Effector memory CD8-positive, alpha-beta T cell (primary cell): Measurements from ENCODE around the gene OCIAD2.
A peak's percentile ranks its signal among the peaks of the same experiment; 100 is the strongest.
"Not testable (repeated sequence)": the region's sequence is repeated elsewhere in the genome, so short reads cannot be mapped to it uniquely, and the experiment has no call there.

Experiments
- ATAC-seq: fragments of 150-1000 bp; cut with Tn5 transposase; replicated peaks from 2 replicates; pipeline ENCODE4 v1.10.0; 2021; ENCODE audit warnings: mild to moderate bottlenecking, moderate library complexity
- DNase-seq, 3 experiments: peaks; one replicate each; pipeline ENCODE4 v3.0.0; 2021
- H3K27ac Mint-ChIP-seq, 2 donors: one replicate each; pipeline ENCODE4 v1.8.0; 2022; ENCODE audit warnings: mild to moderate bottlenecking in 2 of 2, mixed read lengths in 2 of 2, moderate library complexity in 2 of 2
- H3K27me3 Mint-ChIP-seq, 2 donors: one replicate each; pipeline ENCODE4 v1.8.0; 2022; ENCODE audit warnings: mixed read lengths in 2 of 2
- H3K36me3 Mint-ChIP-seq: one replicate; pipeline ENCODE4 v1.8.0; 2022; ENCODE audit warnings: mild to moderate bottlenecking, moderate library complexity, mixed read lengths; ENCODE audit not compliant: insufficient read depth
- H3K4me1 Mint-ChIP-seq, 2 donors: one replicate each; pipeline ENCODE4 v1.8.0; 2022; ENCODE audit warnings: low read depth in 2 of 2, mixed read lengths in 2 of 2
- H3K4me3 Mint-ChIP-seq, 2 donors: one replicate each; pipeline ENCODE4 v1.8.0; 2022; ENCODE audit warnings: mild to moderate bottlenecking in 2 of 2, mixed read lengths in 2 of 2, moderate library complexity in 2 of 2
- H3K9me3 Mint-ChIP-seq, 2 donors: one replicate each; pipeline ENCODE4 v1.8.0; 2022; ENCODE audit warnings: mixed read lengths in 2 of 2

Gene OCIAD2

DNA sequence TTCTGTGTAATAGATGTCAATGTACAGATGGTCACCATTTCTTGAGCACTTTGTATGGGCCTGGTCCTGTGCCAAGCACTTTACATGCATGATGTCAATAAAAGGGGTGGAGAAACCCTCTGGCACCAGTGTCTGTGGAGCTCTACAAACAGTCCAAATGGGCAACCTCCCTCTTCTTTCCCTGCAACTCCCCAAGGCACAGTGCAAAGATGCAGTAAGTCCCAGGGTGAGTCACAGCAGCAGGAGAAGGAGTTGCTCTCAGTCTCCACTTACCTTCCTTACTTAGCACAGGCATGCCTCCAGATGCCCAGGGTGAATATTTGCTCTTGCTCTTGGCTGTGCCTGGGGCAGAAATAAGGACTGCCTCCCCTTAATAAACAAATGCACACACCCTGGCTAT, 4.3 kb downstream of the OCIAD2 start:
- H3K4me1 Mint-ChIP-seq = peaks cover 30 to 36% of the 10 kb centered on the region in 2 donors
- H3K27ac Mint-ChIP-seq = peak overlapping the region in 1 of 2 donors; percentile 44
- no peak overlapping the region for H3K4me3 Mint-ChIP-seq
- H3K9me3 Mint-ChIP-seq = no peaks in the 10 kb centered on the region
- no peaks in the 10 kb centered on the region for H3K27me3 Mint-ChIP-seq
- H3K36me3 Mint-ChIP-seq = peaks cover 37% of the 10 kb centered on the region
- DNase-seq (no peak), ATAC-seq (no peak)

DNA sequence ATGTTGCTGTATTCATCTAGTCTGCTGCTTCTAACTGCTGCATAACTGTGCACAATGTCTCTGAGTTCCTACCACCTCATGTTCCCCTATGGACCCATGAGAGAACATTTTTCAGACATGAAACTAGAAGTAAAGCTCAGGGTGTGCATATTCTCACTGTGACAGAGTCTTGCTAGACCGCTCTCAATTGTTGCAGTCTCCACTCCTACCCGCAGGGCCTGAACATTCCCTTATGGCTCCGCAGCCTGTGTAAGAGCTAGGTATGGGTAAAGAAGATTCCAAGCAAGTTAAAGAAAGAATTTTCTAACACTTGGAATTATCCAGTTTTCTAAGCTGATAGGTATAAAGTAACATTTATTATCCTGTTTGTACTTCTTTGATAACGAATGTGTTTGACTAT, 5.4 kb downstream of the OCIAD2 start:
- Mint-ChIP-seq H3K27me3 (no peaks in the 10 kb centered on the region), H3K9me3 (no peaks in the 10 kb centered on the region), H3K27ac (no peak overlapping the region), H3K4me3 (no peak overlapping the region), H3K4me1 (peaks cover 24 to 29% of the 10 kb centered on the region in 2 donors), H3K36me3 (peaks cover 46% of the 10 kb centered on the region)
- ATAC-seq (no peak), DNase-seq (no peak)

DNA sequence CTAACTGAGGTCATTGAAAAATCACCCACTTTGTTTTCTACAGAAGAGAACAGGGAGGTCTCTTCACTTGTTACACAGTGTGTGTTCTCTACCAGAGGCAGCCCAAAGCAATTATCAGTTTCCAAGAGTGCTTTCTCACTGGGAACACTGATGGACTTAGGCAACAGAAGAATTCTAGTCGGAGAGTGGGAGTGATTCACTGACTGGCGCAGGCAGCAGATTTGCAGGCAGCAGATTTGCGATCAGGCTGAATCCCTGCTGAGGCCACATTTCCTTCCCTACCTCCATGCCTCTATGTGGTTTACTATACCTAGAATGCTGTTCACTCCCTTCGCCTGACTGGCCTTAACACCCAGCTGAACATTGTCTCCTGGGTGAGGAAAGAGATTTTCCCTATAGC, 6.6 kb downstream of the OCIAD2 start:
- ATAC-seq (no peak), DNase-seq (no peak)
- H3K4me1 Mint-ChIP-seq = peaks cover 17% of the 10 kb centered on the region in 2 donors
- no peak overlapping the region for H3K27ac Mint-ChIP-seq
- H3K4me3 Mint-ChIP-seq = no peak overlapping the region
- H3K9me3 Mint-ChIP-seq = no peaks in the 10 kb centered on the region
- no peaks in the 10 kb centered on the region for H3K27me3 Mint-ChIP-seq
- peaks cover 59% of the 10 kb centered on the region for H3K36me3 Mint-ChIP-seq

DNA sequence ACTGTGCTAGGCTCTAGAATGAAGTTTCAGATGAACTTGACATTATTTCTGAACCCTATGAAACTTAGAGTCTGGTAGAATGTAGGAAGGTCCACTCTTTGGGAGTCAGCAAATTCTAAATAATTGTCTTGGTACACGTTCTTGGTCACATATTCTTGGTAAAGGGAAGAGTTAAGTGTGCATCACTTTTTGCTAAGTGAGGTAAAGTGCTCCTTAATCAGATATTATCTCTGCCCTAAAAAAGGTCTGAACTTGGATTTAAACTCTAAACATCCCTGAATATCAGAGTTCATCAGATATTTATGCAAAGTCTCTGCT, 7.2 kb downstream of the OCIAD2 start:
- Mint-ChIP-seq H3K9me3 (no peaks in the 10 kb centered on the region), H3K4me1 (peaks cover 11 to 12% of the 10 kb centered on the region in 2 donors), H3K27me3 (no peaks in the 10 kb centered on the region), H3K36me3 (peaks cover 64% of the 10 kb centered on the region), H3K4me3 (no peak overlapping the region), H3K27ac (no peak overlapping the region)
- no peak for DNase-seq
- ATAC-seq = no peak

DNA sequence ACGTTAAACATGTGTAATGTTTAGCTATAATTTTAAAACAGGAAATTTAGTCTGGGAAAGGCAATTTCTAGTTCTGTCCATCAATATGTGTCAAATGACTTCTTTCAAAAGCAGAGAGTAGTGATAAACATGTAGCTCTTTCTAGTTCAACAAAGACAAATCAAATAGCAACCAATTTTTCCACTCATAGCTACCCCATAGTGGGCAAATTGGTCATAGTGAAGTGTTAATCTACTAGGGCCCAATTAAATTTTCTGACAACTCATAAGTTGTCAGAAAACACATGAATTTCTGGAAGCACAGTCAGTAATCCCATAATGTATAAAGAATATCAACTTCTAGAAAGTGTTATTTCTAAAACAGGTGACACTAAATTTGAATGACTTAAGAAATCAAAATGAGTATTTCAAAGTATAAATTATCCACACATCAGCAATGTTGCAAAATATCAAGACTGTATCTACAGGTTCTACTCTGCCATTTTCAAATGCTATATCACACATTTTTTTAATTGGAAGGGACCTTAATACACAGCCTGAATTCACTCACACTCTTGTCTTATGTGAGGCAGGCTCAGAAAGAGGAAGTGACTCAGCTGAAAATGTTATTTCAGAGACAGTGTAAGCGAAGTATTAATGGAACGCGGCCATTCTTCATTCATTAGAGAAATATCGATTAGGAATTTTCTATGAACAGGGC, 7.7 kb downstream of the OCIAD2 start:
- DNase-seq (no peak), ATAC-seq (no peak)
- Mint-ChIP-seq H3K9me3 (no peaks in the 10 kb centered on the region), H3K4me1 (peaks cover 10 to 12% of the 10 kb centered on the region in 2 donors), H3K36me3 (peaks cover 69% of the 10 kb centered on the region), H3K27me3 (no peaks in the 10 kb centered on the region), H3K4me3 (no peak overlapping the region), H3K27ac (peak overlapping the region in 1 of 2 donors; percentile 22)

DNA sequence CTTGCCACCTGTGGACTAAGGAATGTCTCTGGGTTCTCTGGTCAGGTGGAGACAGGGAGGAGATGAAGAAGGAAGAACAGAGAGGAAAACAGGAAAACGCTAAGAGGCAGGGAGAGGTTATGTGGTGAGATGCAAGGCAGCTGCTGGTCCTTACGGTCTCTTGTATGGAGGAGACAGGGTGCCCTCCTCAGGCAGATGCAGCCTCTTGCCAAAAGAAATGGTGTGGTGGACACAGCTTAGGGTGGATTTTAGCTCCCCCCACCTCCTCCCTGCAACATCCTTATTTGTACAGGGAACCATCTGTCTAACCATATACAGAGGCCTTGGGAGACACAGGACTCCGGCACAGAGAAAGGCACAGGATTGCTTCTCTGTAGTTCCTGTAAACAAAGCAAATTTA, 9.7 kb downstream of the OCIAD2 start:
- no peak overlapping the region for H3K4me3 Mint-ChIP-seq
- no peaks in the 10 kb centered on the region for H3K27me3 Mint-ChIP-seq
- DNase-seq (no peak), ATAC-seq (no peak)
- H3K4me1 Mint-ChIP-seq = peaks cover 6 to 7% of the 10 kb centered on the region in 2 donors
- no peaks in the 10 kb centered on the region for H3K9me3 Mint-ChIP-seq
- H3K36me3 Mint-ChIP-seq = peaks cover 75% of the 10 kb centered on the region
- H3K27ac Mint-ChIP-seq = peak overlapping the region; percentile 52 to 70

DNA sequence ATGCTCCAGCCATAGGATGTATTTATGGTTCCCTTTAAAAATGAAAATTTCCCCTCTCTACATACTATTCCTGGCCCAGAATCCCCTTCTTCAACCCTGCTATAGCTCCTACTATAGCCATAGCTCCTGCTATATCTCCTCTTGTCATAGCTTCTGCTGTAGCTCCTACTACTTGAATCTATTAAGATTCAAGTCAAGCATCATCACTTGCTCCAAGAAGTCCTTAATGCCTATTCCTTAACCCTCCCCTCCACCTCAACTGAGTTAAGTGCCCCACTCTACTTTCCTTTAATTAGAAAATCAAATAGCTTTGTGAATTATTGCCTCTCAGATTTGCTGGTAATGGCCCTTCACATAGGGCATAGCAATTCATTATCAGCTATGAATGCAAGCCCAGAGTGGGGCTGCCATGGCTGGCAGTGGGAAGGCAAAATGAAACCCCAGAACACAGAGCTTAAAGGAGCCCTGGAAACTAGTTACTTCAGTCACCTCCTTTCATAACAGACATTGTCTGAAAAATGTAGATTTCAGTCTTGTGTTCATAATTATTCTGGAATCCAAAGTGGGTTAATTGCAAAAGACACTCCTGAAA, 15.4 kb downstream of the OCIAD2 start:
- H3K4me1 Mint-ChIP-seq = no peaks in the 10 kb centered on the region
- H3K27ac Mint-ChIP-seq = no peak overlapping the region
- DNase-seq (no peak), ATAC-seq (no peak)
- H3K36me3 Mint-ChIP-seq = peaks cover 38% of the 10 kb centered on the region
- no peaks in the 10 kb centered on the region for H3K27me3 Mint-ChIP-seq
- H3K9me3 Mint-ChIP-seq = peaks cover 0 to 3% of the 10 kb centered on the region in 2 donors
- no peak overlapping the region for H3K4me3 Mint-ChIP-seq

DNA sequence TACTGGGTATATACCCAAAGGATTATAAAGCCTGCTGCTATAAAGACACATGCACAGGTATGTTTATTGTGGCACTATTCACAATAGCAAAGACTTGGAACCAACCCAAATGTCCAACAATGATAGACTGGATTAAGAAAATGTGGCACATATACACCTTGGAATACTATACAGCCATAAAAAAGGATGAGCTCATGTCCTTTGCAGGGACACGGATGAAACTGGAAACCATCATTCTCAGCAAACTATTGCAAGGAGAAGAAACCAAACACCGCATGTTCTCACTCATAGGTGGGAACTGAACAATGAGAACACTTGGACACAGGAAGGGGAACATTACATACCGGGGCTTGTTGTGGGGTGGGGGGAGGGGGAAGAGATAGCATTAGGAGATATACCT, 16.8 kb downstream of the OCIAD2 start:
- H3K4me1 Mint-ChIP-seq, H3K9me3 Mint-ChIP-seq, H3K4me3 Mint-ChIP-seq, DNase-seq, H3K27ac Mint-ChIP-seq, ATAC-seq, H3K27me3 Mint-ChIP-seq: not testable (repeated sequence)
- H3K36me3 Mint-ChIP-seq = peaks cover 24% of the 10 kb centered on the region

DNA sequence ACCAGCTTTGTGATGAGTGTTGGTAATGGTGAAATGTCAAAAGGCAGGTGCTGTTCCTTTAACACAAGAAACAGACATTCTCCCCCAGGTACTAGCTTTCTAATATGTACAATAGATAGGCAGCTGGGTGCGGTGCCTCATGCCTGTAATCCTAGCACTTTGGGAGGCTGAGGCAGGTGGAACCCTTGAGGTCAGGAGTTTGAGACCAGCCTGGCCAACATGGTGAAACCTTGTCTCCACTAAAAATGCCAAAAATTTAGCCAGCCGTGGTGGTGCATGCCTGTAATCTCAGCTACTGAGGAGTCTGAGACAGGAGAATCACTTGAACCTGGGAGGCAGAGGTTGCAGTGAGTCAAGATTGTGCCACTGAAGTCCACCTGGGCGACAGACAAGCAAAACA, 24.9 kb downstream of the OCIAD2 start:
- not testable (repeated sequence) for H3K4me3 Mint-ChIP-seq, H3K9me3 Mint-ChIP-seq, H3K4me1 Mint-ChIP-seq, DNase-seq, ATAC-seq, H3K36me3 Mint-ChIP-seq, H3K27ac Mint-ChIP-seq, H3K27me3 Mint-ChIP-seq

DNA sequence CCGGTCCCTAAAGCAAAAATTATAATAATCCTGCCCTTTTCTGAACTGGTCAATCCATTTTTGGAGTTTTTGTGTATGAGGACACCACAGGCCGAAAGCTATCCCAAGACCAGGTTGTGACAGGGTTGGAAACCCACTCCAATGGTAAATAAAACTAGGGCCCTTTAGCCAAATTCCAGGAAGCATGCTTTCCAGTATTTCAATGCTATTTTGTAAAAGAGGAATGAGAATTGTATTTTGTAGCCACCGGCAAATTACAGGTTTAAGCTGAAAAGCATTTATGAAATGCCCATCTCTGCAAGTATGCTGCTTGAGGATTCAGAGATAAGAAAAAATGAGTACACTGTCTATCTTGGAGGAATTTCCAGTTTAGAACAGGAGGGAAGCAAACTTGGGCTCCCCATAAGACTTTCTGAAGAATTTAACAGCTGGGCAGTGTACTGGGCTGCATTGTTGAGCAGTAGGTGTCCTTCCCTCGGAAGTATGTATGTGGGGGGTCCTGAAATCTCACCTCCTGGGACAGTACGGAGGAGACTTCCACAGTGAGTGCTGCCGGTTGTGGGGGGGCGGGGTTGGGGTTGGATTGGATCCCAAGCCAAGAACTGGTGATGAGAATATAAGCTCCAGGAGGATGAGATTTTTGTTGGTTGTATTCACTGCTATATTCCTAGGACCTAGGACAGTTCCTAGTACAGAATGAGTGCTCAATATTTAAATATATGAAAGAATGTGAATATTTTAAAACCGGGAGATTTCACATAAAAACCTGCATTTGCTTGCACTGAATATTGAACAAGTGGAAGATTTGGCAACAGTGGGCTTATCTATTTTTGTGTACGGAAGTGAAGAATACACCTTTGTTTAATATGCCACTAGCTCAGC, 26.8 kb downstream of the OCIAD2 start:
- DNase-seq = no peak
- H3K27me3 Mint-ChIP-seq = no peaks in the 10 kb centered on the region
- no peaks in the 10 kb centered on the region for H3K36me3 Mint-ChIP-seq
- no peak for ATAC-seq
- H3K9me3 Mint-ChIP-seq = no peaks in the 10 kb centered on the region
- no peaks in the 10 kb centered on the region for H3K4me1 Mint-ChIP-seq
- no peak overlapping the region for H3K27ac Mint-ChIP-seq
- H3K4me3 Mint-ChIP-seq = no peak overlapping the region

DNA sequence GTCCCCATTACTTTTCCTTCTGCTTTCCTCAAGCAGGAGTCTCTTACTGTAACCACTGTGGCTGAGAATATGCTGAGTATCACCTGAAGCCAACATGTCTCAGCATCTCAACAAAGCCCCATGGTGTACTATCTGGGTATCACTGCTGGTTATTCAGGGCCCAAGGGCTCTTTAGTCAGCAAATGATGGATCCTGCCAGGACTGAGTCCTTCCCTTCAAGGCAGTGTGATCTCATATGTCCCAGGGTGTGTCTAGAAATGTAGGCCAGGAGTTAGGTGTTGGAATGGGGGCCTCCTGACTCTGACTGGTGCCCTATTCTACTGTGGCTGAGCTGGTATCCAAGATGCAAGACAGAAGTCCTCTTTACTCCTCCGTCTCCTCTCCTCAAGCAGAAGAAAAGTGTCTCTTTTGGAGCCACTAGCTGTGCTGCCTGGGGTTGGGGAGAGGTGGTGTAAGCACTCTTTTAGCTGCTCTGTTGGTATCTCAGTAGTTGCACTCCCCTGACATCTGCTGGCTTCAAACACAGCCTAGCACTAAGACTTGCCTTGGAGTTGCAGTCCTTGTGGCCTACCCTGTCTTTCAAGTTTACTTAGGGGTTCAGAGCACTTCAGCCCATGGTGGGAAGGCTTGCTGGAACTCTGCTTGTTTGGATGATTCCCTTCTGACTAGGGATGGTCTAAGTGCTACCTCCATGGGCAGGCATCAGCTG, 28.6 kb downstream of the OCIAD2 start:
- Mint-ChIP-seq H3K27ac (no peak overlapping the region), H3K4me1 (no peaks in the 10 kb centered on the region), H3K36me3 (no peaks in the 10 kb centered on the region), H3K9me3 (peaks cover 0 to 1% of the 10 kb centered on the region in 2 donors), H3K4me3 (no peak overlapping the region), H3K27me3 (no peaks in the 10 kb centered on the region)
- ATAC-seq (no peak), DNase-seq (no peak)

DNA sequence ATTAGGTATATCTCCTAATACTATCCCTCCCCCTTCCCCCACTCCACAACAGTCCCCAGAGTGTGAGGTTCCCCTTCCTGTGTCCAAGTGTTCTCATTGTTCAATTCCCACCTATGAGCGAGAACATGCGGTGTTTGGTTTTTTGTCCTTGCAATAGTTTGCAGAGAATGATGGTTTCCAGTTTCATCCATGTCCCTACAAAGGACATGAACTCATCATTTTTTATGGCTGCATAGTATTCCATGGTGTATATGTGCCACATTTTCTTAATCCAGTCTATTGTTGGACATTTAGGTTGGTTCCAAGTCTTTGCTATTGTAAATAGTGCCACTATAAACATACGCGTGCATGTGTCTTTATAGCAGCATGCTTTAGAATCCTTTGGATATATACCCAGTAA, 41.9 kb downstream of the OCIAD2 start:
- not testable (repeated sequence) for H3K27ac Mint-ChIP-seq, ATAC-seq, H3K36me3 Mint-ChIP-seq, H3K9me3 Mint-ChIP-seq, H3K4me1 Mint-ChIP-seq, H3K27me3 Mint-ChIP-seq, H3K4me3 Mint-ChIP-seq, DNase-seq

DNA sequence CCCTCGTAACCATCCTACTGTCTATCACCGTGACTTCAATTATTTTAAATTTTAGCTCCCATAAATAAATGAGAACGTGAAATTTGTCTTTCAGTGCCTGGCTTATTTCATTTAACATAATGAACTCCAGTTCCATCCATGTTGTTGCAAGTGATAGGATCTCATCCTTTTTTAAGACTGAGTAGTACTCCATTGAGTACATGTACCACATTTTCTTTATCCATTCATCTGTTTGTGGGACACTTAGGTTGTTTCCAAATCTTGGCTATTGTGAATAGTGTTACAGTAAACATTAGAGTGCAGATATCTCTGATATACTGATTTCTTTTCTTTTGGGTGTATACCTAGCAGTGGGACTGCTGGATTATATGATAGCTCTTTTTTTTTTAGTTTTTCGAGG, 42.8 kb downstream of the OCIAD2 start:
- no peaks in the 10 kb centered on the region for H3K4me1 Mint-ChIP-seq

More for the DNA sequence above, 42.8 kb downstream of the OCIAD2 start:
- H3K27ac Mint-ChIP-seq = no peak overlapping the region
- H3K4me3 Mint-ChIP-seq = no peak overlapping the region
- no peak for DNase-seq
- H3K9me3 Mint-ChIP-seq = no peaks in the 10 kb centered on the region
- peaks cover 0 to 6% of the 10 kb centered on the region in 2 donors for H3K27me3 Mint-ChIP-seq
- peaks cover 14% of the 10 kb centered on the region for H3K36me3 Mint-ChIP-seq
- no peak for ATAC-seq
